Urinary bladder (tissue), 4 donors: ENCODE measurements around the gene ARF1. TPM values are rescaled to one million over a fixed set of nuclear protein-coding genes. Genes with fewer than 3 reads are reported as not detected.

Experiments used
- DNase-seq: peaks from one replicate; pipeline ENCODE4 v3.0.0-alpha.2; 2015; ENCODE audit errors: extremely low spot score
- H3K27ac ChIP-seq: one replicate; pipeline ENCODE4 v1.5.1; 2013; ENCODE audit warnings: low read depth, mild to moderate bottlenecking, moderate library complexity
- H3K36me3 ChIP-seq: one replicate; pipeline ENCODE4 v1.6.1; 2013; ENCODE audit warnings: mild to moderate bottlenecking, moderate library complexity; ENCODE audit not compliant: insufficient read depth
- H3K4me1 ChIP-seq: one replicate; pipeline ENCODE4 v1.6.1; 2013; ENCODE audit warnings: mild to moderate bottlenecking, moderate library complexity; ENCODE audit not compliant: insufficient read depth
- H3K4me3 ChIP-seq: one replicate; pipeline ENCODE4 v1.5.1; 2013; ENCODE audit warnings: low read depth, low read length
- WGBS: extraction: QIAGEN DNeasy Blood & Tissue Kit; methylation state at CpG from one replicate; pipeline ENCODE4 v1.1.7; 2013; 5-methylcytosine and 5-hydroxymethylcytosine counted together
- polyA plus RNA-seq: library from polyadenylated mRNA; stranded (reverse); fragments of 200-250 nt; gene quantifications from one replicate; pipeline ENCODE4 v1.2.3, GENCODE V29; 2013
- small RNA-seq: library from RNA; depleted of rRNA; stranded (forward); fragments of <200 nt; gene quantifications from one replicate; pipeline ENCODE3, GENCODE V24; 2014
- total RNA-seq: library from RNA; depleted of rRNA; stranded (reverse); fragments of >200 nt; gene quantifications from one replicate; pipeline ENCODE4 v1.2.3, GENCODE V29; 2014
- donor health status: healthy with polysubstance abuse.
- donor health status: healthy.

ARF1 gene
- total and polyA plus RNA-seq, 2 donors: 112 to 462 TPM

- Histone ChIP-seq H3K27ac (no peak overlapping the region), H3K4me3 (no peak overlapping the region), H3K36me3 (no peaks in the 10 kb centered on the region), H3K4me1 (no peaks in the 10 kb centered on the region)
- WGBS: 91% methylated on average over 20 of the region's 20 CpGs
- DNase-seq: no peak
These were observed 64.7 kb downstream of the ARF1 start for GRCh38 chr1:228147151-228147693.

GRCh38 chr1:228147768-228148167 lies 65.3 kb downstream of the ARF1 start:
- H3K4me1 ChIP-seq: no peaks in the 10 kb centered on the region
- DNase-seq: no peak

GRCh38 chr1:228148196-228148861 lies 65.8 kb downstream of the ARF1 start:
- no peak for DNase-seq
- WGBS: 55% methylated on average over 18 of the region's 18 CpGs
- Histone ChIP-seq H3K4me1 (no peaks in the 10 kb centered on the region), H3K27ac (no peak overlapping the region), H3K4me3 (no peak overlapping the region), H3K36me3 (no peaks in the 10 kb centered on the region)

More at GRCh38 chr1:228147768-228148167, 65.3 kb downstream of the ARF1 start:
- no peak overlapping the region for H3K27ac ChIP-seq
- no peak overlapping the region for H3K4me3 ChIP-seq
- 86% methylated on average over 4 of the region's 4 CpGs for WGBS
- no peaks in the 10 kb centered on the region for H3K36me3 ChIP-seq

Small RNAs within 50 kb of the gene (small RNA-seq; reads per million reads assigned to genes)
- gene AL359510.1: not detected

Other genes starting within 250 kb of the ARF1 start
- gene WNT9A, start 134.8 kb upstream of the ARF1 start, total RNA-seq: 2.7 TPM
- 9.4 TPM for gene WNT9A, start 134.8 kb upstream of the ARF1 start, polyA plus RNA-seq
- gene WNT3A, start 75.7 kb upstream of the ARF1 start, total RNA-seq: not detected
- not detected for gene WNT3A, start 75.7 kb upstream of the ARF1 start, polyA plus RNA-seq
- 4.3 TPM for gene C1orf35, start 20.6 kb downstream of the ARF1 start, total RNA-seq
- 25.7 TPM for gene C1orf35, start 20.6 kb downstream of the ARF1 start, polyA plus RNA-seq
- 22.5 TPM for gene MRPL55, start 26.6 kb downstream of the ARF1 start, total RNA-seq
- gene MRPL55, start 26.6 kb downstream of the ARF1 start, polyA plus RNA-seq: 109 TPM
- gene GUK1, start 57.6 kb downstream of the ARF1 start, total RNA-seq: 103 TPM
- 492 TPM for gene GUK1, start 57.6 kb downstream of the ARF1 start, polyA plus RNA-seq
- gene GJC2, start 67.2 kb downstream of the ARF1 start, total RNA-seq: 4.0 TPM
- gene GJC2, start 67.2 kb downstream of the ARF1 start, polyA plus RNA-seq: 5.4 TPM
- gene IBA57, start 83.1 kb downstream of the ARF1 start, total RNA-seq: 5.4 TPM
- gene IBA57, start 83.1 kb downstream of the ARF1 start, polyA plus RNA-seq: 6.6 TPM
- gene OBSCN, start 125.3 kb downstream of the ARF1 start, total RNA-seq: 29.1 TPM
- gene OBSCN, start 125.3 kb downstream of the ARF1 start, polyA plus RNA-seq: 8.4 TPM